Neural cell (in vitro differentiated cells): Measurements from ENCODE around the gene C17orf100. TPM values are rescaled to one million over a fixed set of nuclear protein-coding genes. Genes with fewer than 3 reads are reported as not detected.

Source experiments
- H2AFZ ChIP-seq: fragments of 200-600, 300-800 bp; sonication (generic), shearing (Covaris generic); 2 replicates; pipeline ENCODE4 v1.6.0; 2014; ENCODE audit warnings: low read depth, mild to moderate bottlenecking, antibody characterized with exemption, low read length, moderate library complexity
- H3F3A ChIP-seq: fragments of 200-600 bp; shearing (Covaris generic); 2 replicates; pipeline ENCODE4 v1.6.1; 2016; ENCODE audit warnings: mild to moderate bottlenecking, moderate library complexity, mixed read lengths, antibody characterized with exemption, low read length; ENCODE audit not compliant: insufficient read depth, poor library complexity, severe bottlenecking
- H3K27ac ChIP-seq: fragments of 200-600, 300-800 bp; sonication (generic), shearing (Covaris generic); 2 replicates; pipeline ENCODE4 v1.5.1; 2014; ENCODE audit warnings: mild to moderate bottlenecking, low read length, moderate library complexity
- H3K27me3 ChIP-seq: fragments of 300-800, 200-600 bp; sonication (generic), shearing (Covaris generic); 2 replicates; pipeline ENCODE4 v1.6.0; 2014; ENCODE audit warnings: mild to moderate bottlenecking, low read depth, low read length, moderate library complexity; ENCODE audit not compliant: insufficient read depth
- H3K36me3 ChIP-seq: fragments of 300-800, 200-600 bp; sonication (generic), shearing (Covaris generic); 2 replicates; pipeline ENCODE4 v1.5.1; 2014; ENCODE audit warnings: mild to moderate bottlenecking, antibody characterized with exemption, low read length, moderate library complexity; ENCODE audit not compliant: insufficient read depth
- H3K4me2 ChIP-seq: fragments of 300-800, 200-600 bp; sonication (generic), shearing (Covaris generic); 2 replicates; pipeline ENCODE4 v1.6.0; 2014; ENCODE audit warnings: mild to moderate bottlenecking, low read length
- H3K4me3 ChIP-seq: fragments of 300-800, 200-600 bp; sonication (generic), shearing (Covaris generic); 2 replicates; pipeline ENCODE4 v1.5.1; 2014; ENCODE audit warnings: mild to moderate bottlenecking, low read length, moderate library complexity
- H3K79me2 ChIP-seq: fragments of 200-600 bp; shearing (Covaris generic); replicated peaks from 2 replicates; pipeline ENCODE4 v1.6.0; 2014; ENCODE audit warnings: mild to moderate bottlenecking, low read length, moderate library complexity; ENCODE audit not compliant: insufficient read depth
- H3K9ac ChIP-seq: fragments of 300-800, 200-600 bp; sonication (generic), shearing (Covaris generic); 2 replicates; pipeline ENCODE4 v1.6.1; 2016; ENCODE audit warnings: mild to moderate bottlenecking, low read length, mixed read lengths
- H3K9me2 ChIP-seq: fragments of 200-600 bp; shearing (Covaris generic); 2 replicates; pipeline ENCODE4 v1.6.1; 2016; ENCODE audit warnings: mild to moderate bottlenecking, low read length, mixed read lengths; ENCODE audit not compliant: insufficient read depth
- H3K9me3 ChIP-seq: fragments of 200-600, 300-800 bp; sonication (generic), shearing (Covaris generic); 2 replicates; pipeline ENCODE4 v1.6.1; 2016; ENCODE audit warnings: mild to moderate bottlenecking, mixed run types, low read length, moderate library complexity, mixed read lengths
- H4K20me1 ChIP-seq: fragments of 200-600 bp; shearing (Covaris generic); 2 replicates; pipeline ENCODE4 v1.6.1; 2016; ENCODE audit warnings: mild to moderate bottlenecking, mixed run types; ENCODE audit not compliant: insufficient read depth
- CTCF ChIP-seq: fragments of 450-650 bp; IDR thresholded peaks from 2 replicates; pipeline ENCODE4 v1.5.1; 2014; ENCODE audit warnings: antibody characterized with exemption, mild to moderate bottlenecking, moderate library complexity; ENCODE audit not compliant: poor library complexity, severe bottlenecking
- EP300 ChIP-seq: fragments of 450-650 bp; conservative IDR thresholded peaks from 2 replicates; pipeline ENCODE4 v1.6.1; 2014; ENCODE audit warnings: antibody characterized with exemption, mild to moderate bottlenecking, moderate library complexity; ENCODE audit not compliant: poor library complexity, severe bottlenecking
- EZH2 ChIP-seq: fragments of 200-600, 300-800 bp; shearing (Covaris generic), sonication (generic); IDR thresholded peaks from 2 replicates; pipeline ENCODE4 v1.6.1; 2014; ENCODE audit warnings: antibody characterized with exemption, low read length, borderline replicate concordance, mild to moderate bottlenecking; ENCODE audit not compliant: insufficient read depth, poor library complexity, severe bottlenecking
- MXI1 ChIP-seq: fragments of 450-650 bp; conservative IDR thresholded peaks from 2 replicates; pipeline ENCODE4 v1.6.1; 2014; ENCODE audit warnings: antibody characterized with exemption, mild to moderate bottlenecking; ENCODE audit not compliant: poor library complexity, severe bottlenecking
- POLR2AphosphoS5 ChIP-seq: IDR thresholded peaks from 2 replicates; pipeline ENCODE4 v1.6.1; 2012
- RAD21 ChIP-seq: fragments of 450-650 bp; conservative IDR thresholded peaks from 2 replicates; pipeline ENCODE4 v1.6.1; 2014; ENCODE audit warnings: antibody characterized with exemption, mild to moderate bottlenecking, moderate library complexity
- SMC3 ChIP-seq: fragments of 450-650 bp; conservative IDR thresholded peaks from 2 replicates; pipeline ENCODE4 v1.6.1; 2014; ENCODE audit warnings: antibody characterized with exemption, mild to moderate bottlenecking, moderate library complexity; ENCODE audit not compliant: poor library complexity
- TAF1 ChIP-seq: IDR thresholded peaks from 2 replicates; pipeline ENCODE4 v1.6.1; 2012; ENCODE audit warnings: low read depth
- polyA plus RNA-seq: library from polyadenylated mRNA; depleted of rRNA; stranded (reverse); fragments of >200 nt; gene quantifications from 2 replicates; pipeline ENCODE4 v1.2.3, GENCODE V29; 2014
- TF ChIP-seq, protein P1 (sequence below): IDR thresholded peaks from 2 replicates; pipeline ENCODE4 v1.6.1; 2012; ENCODE audit warnings: borderline replicate concordance

The C17orf100 gene
- polyA plus RNA-seq, 1 donor from 2014 or later = 10.3 TPM

GRCh38 chr17:6643451-6644125, 8.0 kb upstream of the C17orf100 start:
- peaks cover 4% of the 10 kb centered on the region for H3F3A ChIP-seq
- no peak overlapping the region for H3K9ac ChIP-seq
- no peak overlapping the region for H3K27ac ChIP-seq
- no peak for TF ChIP-seq MXI1
- TF ChIP-seq CTCF = no peak
- H3K36me3 ChIP-seq = no peaks in the 10 kb centered on the region
- no peak overlapping the region for H3K4me2 ChIP-seq
- no peaks in the 10 kb centered on the region for H3K9me3 ChIP-seq
- H3K79me2 ChIP-seq = peaks cover 41% of the 10 kb centered on the region
- H3K4me3 ChIP-seq = no peak overlapping the region
- H4K20me1 ChIP-seq = no peaks in the 10 kb centered on the region
- H3K27me3 ChIP-seq = no peaks in the 10 kb centered on the region
- H3K9me2 ChIP-seq = no peaks in the 10 kb centered on the region
- H2AFZ ChIP-seq = no peak overlapping the region

GRCh38 chr17:6648181-6648580, 3.4 kb upstream of the C17orf100 start:
- Histone ChIP-seq H3K9ac (no peak overlapping the region), H3F3A (no peaks in the 10 kb centered on the region), H3K4me2 (no peak overlapping the region), H4K20me1 (no peaks in the 10 kb centered on the region), H3K27me3 (no peaks in the 10 kb centered on the region), H3K36me3 (no peaks in the 10 kb centered on the region), H2AFZ (no peak overlapping the region), H3K79me2 (peaks cover 30% of the 10 kb centered on the region), H3K4me3 (no peak overlapping the region), H3K9me2 (no peaks in the 10 kb centered on the region), H3K9me3 (no peaks in the 10 kb centered on the region), H3K27ac (no peak overlapping the region)
- TF ChIP-seq EP300 (no peak), CTCF (no peak), MXI1 (no peak), TAF1 (no peak), SMC3 (no peak), EZH2 (no peak), POLR2AphosphoS5 (no peak), RAD21 (no peak)
- TF ChIP-seq, protein P1, sequence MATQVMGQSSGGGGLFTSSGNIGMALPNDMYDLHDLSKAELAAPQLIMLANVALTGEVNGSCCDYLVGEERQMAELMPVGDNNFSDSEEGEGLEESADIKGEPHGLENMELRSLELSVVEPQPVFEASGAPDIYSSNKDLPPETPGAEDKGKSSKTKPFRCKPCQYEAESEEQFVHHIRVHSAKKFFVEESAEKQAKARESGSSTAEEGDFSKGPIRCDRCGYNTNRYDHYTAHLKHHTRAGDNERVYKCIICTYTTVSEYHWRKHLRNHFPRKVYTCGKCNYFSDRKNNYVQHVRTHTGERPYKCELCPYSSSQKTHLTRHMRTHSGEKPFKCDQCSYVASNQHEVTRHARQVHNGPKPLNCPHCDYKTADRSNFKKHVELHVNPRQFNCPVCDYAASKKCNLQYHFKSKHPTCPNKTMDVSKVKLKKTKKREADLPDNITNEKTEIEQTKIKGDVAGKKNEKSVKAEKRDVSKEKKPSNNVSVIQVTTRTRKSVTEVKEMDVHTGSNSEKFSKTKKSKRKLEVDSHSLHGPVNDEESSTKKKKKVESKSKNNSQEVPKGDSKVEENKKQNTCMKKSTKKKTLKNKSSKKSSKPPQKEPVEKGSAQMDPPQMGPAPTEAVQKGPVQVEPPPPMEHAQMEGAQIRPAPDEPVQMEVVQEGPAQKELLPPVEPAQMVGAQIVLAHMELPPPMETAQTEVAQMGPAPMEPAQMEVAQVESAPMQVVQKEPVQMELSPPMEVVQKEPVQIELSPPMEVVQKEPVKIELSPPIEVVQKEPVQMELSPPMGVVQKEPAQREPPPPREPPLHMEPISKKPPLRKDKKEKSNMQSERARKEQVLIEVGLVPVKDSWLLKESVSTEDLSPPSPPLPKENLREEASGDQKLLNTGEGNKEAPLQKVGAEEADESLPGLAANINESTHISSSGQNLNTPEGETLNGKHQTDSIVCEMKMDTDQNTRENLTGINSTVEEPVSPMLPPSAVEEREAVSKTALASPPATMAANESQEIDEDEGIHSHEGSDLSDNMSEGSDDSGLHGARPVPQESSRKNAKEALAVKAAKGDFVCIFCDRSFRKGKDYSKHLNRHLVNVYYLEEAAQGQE = no peak
